ENCODE data around the gene RANBP17.

The RANBP17 gene

GRCh38 chr5:171295299-171295698 lies 433.5 kb downstream of the RANBP17 start:
- Histone ChIP-seq H3K4me3 (ENCODE audit: low read depth, low read length) (no peak overlapping the region), H3K4me1 (ENCODE audit: control insufficient read depth, insufficient read depth, low read length) (peaks cover 26% of the 10 kb centered on the region), H3K9me3 (ENCODE audit: control insufficient read depth, insufficient read depth, low read depth, low read length) (no peaks in the 10 kb centered on the region), H3K27ac (ENCODE audit: extremely low read depth, low read depth, low read length) (no peak overlapping the region), H3K36me3 (ENCODE audit: control insufficient read depth in 2 of 2, insufficient read depth in 1 of 2, low read length in 2 of 2) (no peaks in the 10 kb centered on the region)
- CTCF ChIA-PET: interaction anchor here (0.7 to 1.4 kb wide), 3 partner anchors 28 to 87 kb away, joined by 3 to 6 read pairs (median 3); no protein-coding TSS in a partner anchor
- 0 out of 2 replicates have a peak, but pooled peaks have one; percentile 39 for TF ChIP-seq ZNF692 (tag by site-specific recombination; IDR thresholded peaks at IDR 0.05)
- TF ChIP-seq ZNF335 (tag by site-specific recombination; conservative IDR thresholded peaks at IDR 0.05): peak; percentile 55; the same call in 1 of the 2 replicates
- TF ChIP-seq ZNF394 (tag by site-specific recombination; IDR thresholded peaks at IDR 0.05; ENCODE audit: borderline replicate concordance): no peak
- peak; percentile 49 for TF ChIP-seq GLIS1 (tag by site-specific recombination; IDR thresholded peaks at IDR 0.05)
- TF ChIP-seq ZEB2 (tag by site-specific recombination; IDR thresholded peaks at IDR 0.05): 0 out of 2 replicates have a peak, but pooled peaks have one; percentile 28
- no peak for TF ChIP-seq ZNF777 (tag by site-specific recombination; IDR thresholded peaks at IDR 0.05; ENCODE audit: borderline replicate concordance)
- no peak for TF ChIP-seq ELK4 (IDR thresholded peaks at IDR 0.05; ENCODE audit: borderline replicate concordance, low read depth, low read length)
- TF ChIP-seq ZBTB48 (tag by site-specific recombination; IDR thresholded peaks at IDR 0.05): 0 out of 2 replicates have a peak, but pooled peaks have one; percentile 39
- no peak for TF ChIP-seq RBAK (tag by site-specific recombination; IDR thresholded peaks at IDR 0.05)
- TF ChIP-seq ZNF660 (tag by site-specific recombination; IDR thresholded peaks at IDR 0.05): 0 out of 2 replicates have a peak, but pooled peaks have one; percentile 43
- 0 out of 2 replicates have a peak, but pooled peaks have one; percentile 19 for TF ChIP-seq ZNF398 (tag by site-specific recombination; IDR thresholded peaks at IDR 0.05)
- TF ChIP-seq PATZ1 (tag by site-specific recombination; IDR thresholded peaks at IDR 0.05): peak; percentile 72
- POLR2A ChIA-PET: interaction anchor here (0.8 kb wide), 1 partner anchor 23 kb away, joined by 3 read pairs; no protein-coding TSS in a partner anchor

- ChIA-PET POLR2A (no interaction called here), CTCF (interaction anchor here (0.7 to 1.0 kb wide), 3 partner anchors 23 to 88 kb away, joined by 3 to 5 read pairs (median 3); no protein-coding TSS in a partner anchor)
- Histone ChIP-seq H3K9me3 (ENCODE audit: control insufficient read depth, insufficient read depth, low read depth, low read length) (no peaks in the 10 kb centered on the region), H3K4me3 (ENCODE audit: low read depth, low read length) (no peak overlapping the region), H3K4me1 (ENCODE audit: control insufficient read depth, insufficient read depth, low read length) (peaks cover 27% of the 10 kb centered on the region), H3K27ac (ENCODE audit: extremely low read depth, low read depth, low read length) (no peak overlapping the region), H3K36me3 (ENCODE audit: control insufficient read depth in 2 of 2, insufficient read depth in 1 of 2, low read length in 2 of 2) (peaks cover 0 to 4% of the 10 kb centered on the region in 2 experiments; a peak in 1 of 3 replicates)
- TF ChIP-seq SCRT1 (tag by site-specific recombination; IDR thresholded peaks at IDR 0.05; ENCODE audit: borderline replicate concordance) (no peak), MYNN (tag by site-specific recombination; IDR thresholded peaks at IDR 0.05; ENCODE audit: borderline replicate concordance) (no peak), ZNF10 (tag by site-specific recombination; IDR thresholded peaks at IDR 0.05) (no peak), ZNF362 (tag by site-specific recombination; IDR thresholded peaks at IDR 0.05) (no peak), HOXD13 (CRISPR knock-in tag; IDR thresholded peaks at IDR 0.05; ENCODE audit: borderline replicate concordance) (no peak), ZNF623 (tag by site-specific recombination; IDR thresholded peaks at IDR 0.05) (no peak), ZNF266 (tag by site-specific recombination; IDR thresholded peaks at IDR 0.05; ENCODE audit: low read depth) (no peak), ZNF792 (tag by site-specific recombination; IDR thresholded peaks at IDR 0.05) (no peak), ZSCAN18 (tag by site-specific recombination; IDR thresholded peaks at IDR 0.05) (no peak)
Measured at GRCh38 chr5:171295801-171296200, 434.0 kb downstream of the RANBP17 start.
